Karpas-422 (cell line): ENCODE measurements around the gene CPNE9. TPM values are rescaled to one million over a fixed set of nuclear protein-coding genes. Genes with fewer than 3 reads are reported as not detected.

ENCODE experiments used
- DNase-seq: peaks from one replicate; pipeline ENCODE4 v3.0.0-alpha.2; 2015
- H2AFZ ChIP-seq: fragments of 200-600 bp; sonication (generic); 2 replicates; pipeline ENCODE4 v1.6.1; 2014; ENCODE audit warnings: antibody characterized with exemption, low read length, mixed read lengths
- H3K27ac ChIP-seq: fragments of 200-600 bp; sonication (generic); 2 replicates; pipeline ENCODE4 v1.5.1; 2014; ENCODE audit warnings: mild to moderate bottlenecking, low read length, moderate library complexity
- H3K27me3 ChIP-seq: fragments of 200-600 bp; sonication (generic); 2 replicates; pipeline ENCODE4 v1.6.1; 2014; ENCODE audit warnings: low read length, mixed read lengths
- H3K36me3 ChIP-seq: fragments of 200-600 bp; sonication (generic); 2 replicates; pipeline ENCODE4 v1.6.1; 2014; ENCODE audit warnings: low read length, mixed read lengths; ENCODE audit not compliant: insufficient read depth
- H3K4me1 ChIP-seq: fragments of 200-600 bp; sonication (generic); 2 replicates; pipeline ENCODE4 v1.6.1; 2014; ENCODE audit warnings: mild to moderate bottlenecking, low read length, mixed read lengths
- H3K4me2 ChIP-seq: fragments of 200-600 bp; sonication (generic); 2 replicates; pipeline ENCODE4 v1.6.1; 2014; ENCODE audit warnings: low read length, low read depth, mild to moderate bottlenecking; ENCODE audit not compliant: poor library complexity, severe bottlenecking
- H3K4me3 ChIP-seq: fragments of 200-600 bp; sonication (generic); 2 replicates; pipeline ENCODE4 v1.5.1; 2014; ENCODE audit warnings: mild to moderate bottlenecking, antibody characterized with exemption, low read length, mixed read lengths
- H3K79me2 ChIP-seq: fragments of 200-600 bp; sonication (generic); 2 replicates; pipeline ENCODE4 v1.6.1; 2014; ENCODE audit warnings: mild to moderate bottlenecking, low read length, mixed read lengths
- H3K9ac ChIP-seq: fragments of 200-600 bp; sonication (generic); 2 replicates; pipeline ENCODE4 v1.6.0; 2014; ENCODE audit warnings: low read length
- H3K9me2 ChIP-seq: fragments of 200-600 bp; sonication (generic), shearing (Covaris generic); replicated peaks from 2 replicates; pipeline ENCODE4 v1.6.0; 2014; ENCODE audit warnings: mild to moderate bottlenecking, low read length, moderate library complexity; ENCODE audit not compliant: insufficient read depth
- H3K9me3 ChIP-seq: fragments of 300-700, 200-600 bp; sonication (generic); 2 replicates; pipeline ENCODE4 v1.6.1; 2014; ENCODE audit warnings: low read length, mixed read lengths
- H4K20me1 ChIP-seq: fragments of 200-600 bp; sonication (generic); 2 replicates; pipeline ENCODE4 v1.6.1; 2014; ENCODE audit warnings: mild to moderate bottlenecking, antibody characterized with exemption, low read length, low read depth; ENCODE audit not compliant: insufficient read depth
- total RNA-seq: library from RNA; depleted of rRNA; stranded (reverse); fragments of >200 nt; shearing (Covaris generic); gene quantifications from 2 replicates; pipeline ENCODE4 v1.2.3, GENCODE V29; 2014; ENCODE audit warnings: low replicate concordance

Gene CPNE9
- total RNA-seq, 1 experiment from 2014 or later = not detected

DNA sequence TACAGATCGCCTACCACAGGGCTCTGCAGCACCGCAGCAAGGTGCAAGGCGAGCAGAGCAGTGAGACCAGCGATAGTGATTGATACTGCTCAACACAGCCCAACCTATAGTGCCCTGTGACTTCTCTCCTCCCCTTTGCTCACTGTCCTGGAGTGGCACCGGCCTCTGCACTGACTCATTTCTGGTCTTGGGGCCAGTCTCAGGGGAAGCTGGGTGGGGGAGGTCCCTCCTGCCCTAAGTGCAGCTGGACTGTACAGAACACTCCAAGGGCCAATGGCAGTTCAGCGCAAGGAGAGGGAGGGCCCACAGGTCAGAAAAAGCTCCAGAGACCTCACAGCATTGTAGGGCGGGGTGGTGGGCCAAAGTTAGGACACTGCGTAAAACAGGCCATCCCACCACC lies 43.6 kb downstream of the CPNE9 start:
- no peak for DNase-seq
- H3K79me2 ChIP-seq = peaks cover 19% of the 10 kb centered on the region
- peaks cover 35% of the 10 kb centered on the region; the same call in 1 of the 2 replicates for H3K36me3 ChIP-seq

DNA sequence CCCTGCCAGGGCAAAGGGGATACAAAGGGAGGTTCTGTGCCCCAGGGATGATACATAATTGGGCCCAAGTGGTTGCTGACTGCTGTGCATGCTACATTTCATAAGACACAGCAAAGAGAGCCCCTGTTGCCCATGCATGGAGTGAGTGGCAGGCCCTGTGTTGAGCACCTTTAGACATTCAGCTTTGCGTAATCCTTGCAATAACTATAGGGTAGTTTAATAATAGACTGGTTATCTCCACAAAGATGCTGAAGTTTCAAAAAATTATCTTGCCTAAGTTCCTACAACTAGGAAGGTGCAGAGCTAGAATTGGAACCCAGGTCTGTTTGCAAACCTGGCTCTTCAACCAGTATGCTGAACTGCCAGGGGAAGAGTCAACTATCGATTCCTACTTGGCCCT lies 44.4 kb downstream of the CPNE9 start:
- Histone ChIP-seq H4K20me1 (no peaks in the 10 kb centered on the region), H3K27ac (no peak overlapping the region), H2AFZ (no peak overlapping the region), H3K79me2 (peaks cover 19% of the 10 kb centered on the region), H3K4me2 (no peak overlapping the region), H3K9me2 (no peaks in the 10 kb centered on the region), H3K27me3 (no peaks in the 10 kb centered on the region), H3K9me3 (no peaks in the 10 kb centered on the region), H3K9ac (no peak overlapping the region), H3K36me3 (peaks cover 28% of the 10 kb centered on the region; the same call in 1 of the 2 replicates), H3K4me3 (no peak overlapping the region), H3K4me1 (peaks cover 32% of the 10 kb centered on the region)
- no peak for DNase-seq

More for the DNA sequence above, 43.6 kb downstream of the CPNE9 start:
- H3K4me3 ChIP-seq = no peak overlapping the region
- no peaks in the 10 kb centered on the region for H3K9me2 ChIP-seq
- no peaks in the 10 kb centered on the region for H3K27me3 ChIP-seq
- no peak overlapping the region for H3K9ac ChIP-seq
- no peak overlapping the region for H3K4me2 ChIP-seq
- H4K20me1 ChIP-seq = no peaks in the 10 kb centered on the region
- peaks cover 28% of the 10 kb centered on the region for H3K4me1 ChIP-seq
- no peak overlapping the region for H3K27ac ChIP-seq
- H2AFZ ChIP-seq = no peak overlapping the region
- H3K9me3 ChIP-seq = no peaks in the 10 kb centered on the region

DNA sequence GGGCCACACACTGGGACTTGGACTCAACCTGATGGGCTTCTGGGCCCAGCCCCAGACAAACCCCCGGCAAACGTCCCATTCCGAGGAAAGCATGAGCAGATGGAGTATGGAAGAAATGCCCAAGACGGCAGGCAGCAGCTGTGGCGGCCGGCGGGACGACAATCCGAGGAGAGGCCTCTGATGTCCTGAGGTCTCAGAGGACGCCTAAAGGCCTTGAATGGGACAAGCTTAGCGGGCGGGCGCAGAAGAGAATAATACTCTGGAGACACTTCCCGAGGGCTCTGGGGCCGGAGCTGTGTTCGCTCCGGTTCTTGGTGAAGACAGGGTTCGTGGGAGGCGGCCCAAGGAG lies 45.6 kb downstream of the CPNE9 start:
- H3K36me3 ChIP-seq = peaks cover 26% of the 10 kb centered on the region; the same call in 1 of the 2 replicates
- H3K9me2 ChIP-seq = no peaks in the 10 kb centered on the region

DNA sequence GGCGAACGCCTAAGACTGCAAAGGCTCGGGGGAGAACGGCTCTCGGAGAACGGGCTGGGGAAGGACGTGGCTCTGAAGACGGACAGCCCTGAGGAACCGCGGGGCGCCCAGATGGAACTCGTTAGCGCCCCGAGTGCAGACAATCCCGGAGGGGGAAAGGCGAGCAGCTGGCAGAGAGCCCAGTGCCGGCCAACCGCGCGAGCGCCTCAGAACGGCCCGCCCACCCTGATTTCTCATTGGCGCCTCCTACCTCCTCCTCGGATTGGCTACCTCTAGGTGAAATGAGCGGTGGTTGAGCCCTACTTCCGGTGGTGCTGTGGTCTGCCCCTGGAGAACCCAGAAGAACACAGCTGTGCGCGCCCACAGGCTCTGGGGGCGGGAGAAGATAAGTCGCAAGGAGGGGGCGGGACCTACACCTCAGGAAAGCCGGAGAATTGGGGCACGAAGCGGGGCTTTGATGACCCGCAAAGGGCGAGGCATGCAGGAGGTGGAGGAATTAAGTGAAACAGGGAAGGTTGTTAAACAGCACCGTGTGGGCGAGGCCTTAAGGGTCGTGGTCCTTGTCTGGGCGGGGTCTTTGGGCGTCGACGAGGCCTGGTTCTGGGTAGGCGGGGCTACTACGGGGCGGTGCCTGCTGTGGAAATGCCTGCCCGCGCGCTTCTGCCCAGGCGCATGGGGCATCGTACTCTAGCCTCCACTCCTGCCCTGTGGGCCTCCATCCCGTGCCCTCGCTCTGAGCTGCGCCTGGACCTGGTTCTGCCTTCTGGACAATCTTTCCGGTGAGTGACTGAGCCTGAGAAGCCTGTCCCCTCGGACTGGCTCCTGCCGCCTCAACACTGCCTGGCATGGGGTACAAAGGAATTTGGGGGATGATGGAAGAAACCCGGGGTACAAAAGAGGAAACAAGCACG lies 46.3 kb downstream of the CPNE9 start, which contains the start of gene OGG1:
Gene OGG1 (plus strand): TSS at position 308 of the 911 bp plus-strand sequence. CDS start 335 bp downstream, at position 643.
- peak within 1 kb of the TSS; percentile 87 for H3K4me2 ChIP-seq
- H3K27ac ChIP-seq = peak within 1 kb of the TSS; percentile 72
- peak within 1 kb of the TSS; percentile 55; the same call in 1 of the 2 replicates for H2AFZ ChIP-seq
- H3K9me3 ChIP-seq = no peaks in the 10 kb centered on the region
- no peaks in the 10 kb centered on the region for H3K9me2 ChIP-seq
- peaks cover 32% of the 10 kb centered on the region for H3K4me1 ChIP-seq
- H4K20me1 ChIP-seq = no peaks in the 10 kb centered on the region
- H3K79me2 ChIP-seq = peaks cover 19% of the 10 kb centered on the region
- H3K4me3 ChIP-seq = peak within 1 kb of the TSS; percentile 75
- peak within 1 kb of the TSS; percentile 80 for H3K9ac ChIP-seq
- H3K36me3 ChIP-seq = peaks cover 22% of the 10 kb centered on the region; the same call in 1 of the 2 replicates
- no peaks in the 10 kb centered on the region for H3K27me3 ChIP-seq
- DNase-seq = peak; percentile 99

More for the DNA sequence above, 45.6 kb downstream of the CPNE9 start:
- H3K4me2 ChIP-seq = peak overlapping the region; percentile 87
- H3K79me2 ChIP-seq = peaks cover 19% of the 10 kb centered on the region
- H3K27ac ChIP-seq = peak overlapping the region; percentile 67
- DNase-seq = no peak
- H3K4me3 ChIP-seq = peak overlapping the region; percentile 75
- peaks cover 32% of the 10 kb centered on the region for H3K4me1 ChIP-seq
- no peaks in the 10 kb centered on the region for H3K27me3 ChIP-seq
- no peaks in the 10 kb centered on the region for H4K20me1 ChIP-seq
- H2AFZ ChIP-seq = no peak overlapping the region
- H3K9me3 ChIP-seq = no peaks in the 10 kb centered on the region
- H3K9ac ChIP-seq = peak overlapping the region; percentile 74

DNA sequence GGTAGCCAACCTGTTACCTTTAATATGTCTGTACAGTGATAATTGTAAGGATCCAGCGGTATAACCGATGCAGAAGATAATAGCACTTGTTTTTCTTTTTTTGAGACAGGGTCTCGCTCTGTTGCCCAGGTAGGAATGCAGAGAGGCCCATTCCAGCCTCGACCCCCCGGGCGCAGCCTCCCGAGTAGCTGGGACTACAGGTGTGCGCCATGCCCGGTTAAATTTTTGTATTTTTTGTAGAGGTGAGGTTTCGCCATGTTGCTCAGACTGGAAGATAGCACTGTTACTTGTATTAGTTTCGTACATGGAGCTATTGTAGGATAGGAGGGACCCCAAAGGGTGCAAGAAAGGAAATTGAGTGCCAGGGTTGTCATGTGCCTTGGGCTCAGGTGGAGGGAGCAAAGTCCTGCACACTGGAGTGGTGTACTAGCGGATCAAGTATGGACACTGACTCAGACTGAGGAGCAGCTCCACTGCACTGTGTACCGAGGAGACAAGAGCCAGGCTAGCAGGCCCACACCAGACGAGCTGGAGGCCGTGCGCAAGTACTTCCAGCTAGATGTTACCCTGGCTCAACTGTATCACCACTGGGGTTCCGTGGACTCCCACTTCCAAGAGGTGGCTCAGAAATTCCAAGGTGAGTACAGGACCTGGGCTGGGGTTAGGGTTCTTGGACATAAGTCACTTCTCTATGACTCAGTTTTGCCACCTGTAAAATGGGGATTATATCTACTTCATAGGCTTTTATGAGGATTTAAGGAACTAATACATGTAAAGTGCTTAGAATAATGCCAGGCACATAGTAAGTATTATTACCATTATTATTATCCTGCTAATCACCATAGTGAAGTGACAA lies 47.2 kb downstream of the CPNE9 start:
- peaks cover 32% of the 10 kb centered on the region for H3K4me1 ChIP-seq
- no peaks in the 10 kb centered on the region for H3K9me3 ChIP-seq
- peak overlapping the region; percentile 72 for H3K27ac ChIP-seq
- H3K27me3 ChIP-seq = no peaks in the 10 kb centered on the region
- H2AFZ ChIP-seq = peak overlapping the region; percentile 55; the same call in 1 of the 2 replicates
- peak overlapping the region; percentile 87 for H3K4me2 ChIP-seq
- no peak for DNase-seq
- H3K36me3 ChIP-seq = peaks cover 21% of the 10 kb centered on the region; the same call in 1 of the 2 replicates
- peak overlapping the region; percentile 75 for H3K4me3 ChIP-seq
- peak overlapping the region; percentile 80 for H3K9ac ChIP-seq
- no peaks in the 10 kb centered on the region for H4K20me1 ChIP-seq
- H3K79me2 ChIP-seq = peaks cover 19% of the 10 kb centered on the region
- H3K9me2 ChIP-seq = no peaks in the 10 kb centered on the region

DNA sequence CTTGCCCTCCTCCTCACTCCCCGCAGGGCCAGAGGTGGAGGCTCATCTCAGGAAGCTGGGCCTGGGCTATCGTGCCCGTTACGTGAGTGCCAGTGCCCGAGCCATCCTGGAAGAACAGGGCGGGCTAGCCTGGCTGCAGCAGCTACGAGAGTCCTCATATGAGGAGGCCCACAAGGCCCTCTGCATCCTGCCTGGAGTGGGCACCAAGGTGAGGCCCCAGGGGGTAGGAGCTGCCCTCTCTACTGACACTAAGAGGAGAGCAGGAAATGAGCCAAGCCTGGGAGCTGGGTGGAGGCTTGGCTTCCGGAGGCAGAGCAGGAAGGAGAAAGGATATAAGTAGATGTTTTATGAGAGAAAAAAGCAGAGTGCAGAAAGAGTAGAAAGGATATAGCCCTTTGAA lies 51.0 kb downstream of the CPNE9 start:
- no peaks in the 10 kb centered on the region for H3K27me3 ChIP-seq
- H3K4me1 ChIP-seq = peaks cover 25% of the 10 kb centered on the region
- no peak overlapping the region for H2AFZ ChIP-seq
- H3K36me3 ChIP-seq = peaks cover 9% of the 10 kb centered on the region
- peaks cover 19% of the 10 kb centered on the region for H3K79me2 ChIP-seq
- no peaks in the 10 kb centered on the region for H3K9me2 ChIP-seq
- no peak for DNase-seq
- H3K9me3 ChIP-seq = no peaks in the 10 kb centered on the region
- no peak overlapping the region for H3K4me2 ChIP-seq
- no peak overlapping the region for H3K27ac ChIP-seq
- no peaks in the 10 kb centered on the region for H4K20me1 ChIP-seq
- no peak overlapping the region for H3K4me3 ChIP-seq
- H3K9ac ChIP-seq = no peak overlapping the region

DNA sequence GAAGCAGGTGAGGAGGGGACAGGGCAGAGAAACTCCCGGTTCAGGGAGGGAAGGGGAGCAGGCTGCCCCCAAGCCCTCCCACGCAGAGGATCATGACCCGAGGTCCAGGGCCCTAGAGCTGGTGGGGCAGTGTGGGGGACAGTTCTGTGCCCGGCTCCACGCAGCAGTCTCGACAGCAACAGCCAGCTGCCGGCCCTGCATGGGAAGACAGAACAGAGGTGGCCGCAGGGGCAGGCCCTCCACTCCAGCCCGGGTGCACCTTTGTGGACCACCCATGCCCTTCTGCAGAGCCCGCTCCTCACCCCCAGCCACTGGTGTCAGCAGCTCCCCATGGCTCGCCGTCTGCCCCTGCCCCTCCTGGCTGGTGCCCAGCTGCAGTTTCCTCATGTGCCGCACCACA lies 53.8 kb downstream of the CPNE9 start:
- Histone ChIP-seq H3K27me3 (no peaks in the 10 kb centered on the region), H3K9me2 (no peaks in the 10 kb centered on the region), H3K4me3 (no peak overlapping the region), H2AFZ (no peak overlapping the region), H3K9me3 (no peaks in the 10 kb centered on the region), H3K4me2 (no peak overlapping the region), H3K4me1 (peaks cover 3% of the 10 kb centered on the region), H3K27ac (no peak overlapping the region), H3K36me3 (peaks cover 9% of the 10 kb centered on the region), H3K79me2 (no peaks in the 10 kb centered on the region), H4K20me1 (no peaks in the 10 kb centered on the region), H3K9ac (no peak overlapping the region)
- DNase-seq = no peak
